ENCODE data around the gene AZI2. TPM values are rescaled to one million over a fixed set of nuclear protein-coding genes. Genes with fewer than 3 reads are reported as not detected.

Gene AZI2
- total and polyA plus RNA-seq, 9 of the 15 experiments (the other 6 are each of a cell fraction or from before 2014, with no cell fraction given) = 28.5 to 96.3 (median 70.2) TPM

GRCh38 chr3:28348265-28348628, 377 bp downstream of the AZI2 start (continued):
- TF ChIP-seq HNRNPK (IDR thresholded peaks at IDR 0.05; ENCODE audit: low read depth, low read length, poor library complexity, severe bottlenecking) = no peak
- TF ChIP-seq NR2C2 (CRISPR knock-in tag; IDR thresholded peaks at IDR 0.05) = no peak
- no peak for TF ChIP-seq NR2C2 (tag; IDR thresholded peaks at IDR 0.05)
- no peak for TF ChIP-seq ZNF589 (CRISPR knock-in tag; IDR thresholded peaks at IDR 0.05; ENCODE audit: low read depth)
- 0 out of 2 replicates have a peak, but pooled peaks have one; percentile 17 for TF ChIP-seq CGGBP1 (CRISPR knock-in tag; IDR thresholded peaks at IDR 0.05)
- TF ChIP-seq ATF3 (IDR thresholded peaks at IDR 0.05) = 0 out of 2 replicates have a peak, but pooled peaks have one; percentile 34
- no peak for TF ChIP-seq ATF3 (CRISPR knock-in tag; conservative IDR thresholded peaks at IDR 0.05)
- TF ChIP-seq THAP12 (CRISPR knock-in tag; IDR thresholded peaks at IDR 0.05) = 0 out of 2 replicates have a peak, but pooled peaks have one; percentile 17
- peak; percentile 45; the same call in 1 of the 2 replicates for TF ChIP-seq CREB1 (IDR thresholded peaks at IDR 0.05)
- no peak for TF ChIP-seq CREB1 (CRISPR knock-in tag; IDR thresholded peaks at IDR 0.05)
- TF ChIP-seq ZBTB1 (CRISPR knock-in tag; IDR thresholded peaks at IDR 0.05; ENCODE audit: borderline replicate concordance, low read depth) = no peak
- TF ChIP-seq ZBTB2 (IDR thresholded peaks at IDR 0.05) = 0 out of 2 replicates have a peak, but pooled peaks have one; percentile 20
- TF ChIP-seq FOXK2 (conservative IDR thresholded peaks at IDR 0.05 in 1 of 2, IDR thresholded peaks at IDR 0.05 in 1 of 2; ENCODE audit: low read depth in 2 of 2) = peak; percentile 7 to 11; a peak in 1 of 4 replicates
- TF ChIP-seq ZNF133 (CRISPR knock-in tag; IDR thresholded peaks at IDR 0.05) = no peak
- no peak for TF ChIP-seq MCM7 (IDR thresholded peaks at IDR 0.05)
- no peak for TF ChIP-seq HNRNPLL (IDR thresholded peaks at IDR 0.05; ENCODE audit: low read depth, low read length, poor library complexity, severe bottlenecking)
- no peak for TF ChIP-seq ZNF316 (IDR thresholded peaks at IDR 0.05)
- TF ChIP-seq PHTF2 (CRISPR knock-in tag; IDR thresholded peaks at IDR 0.05) = no peak
- no peak for TF ChIP-seq CHCHD3 (CRISPR knock-in tag; IDR thresholded peaks at IDR 0.05)
- TF ChIP-seq SMC3 (conservative IDR thresholded peaks at IDR 0.05; ENCODE audit: insufficient read depth, low read depth, low read length) = no peak
- TF ChIP-seq TBL1XR1 (IDR thresholded peaks at IDR 0.05; ENCODE audit: low read length in 2 of 2) = no peak
- peak; percentile 67 for TF ChIP-seq EGR1 (conservative IDR thresholded peaks at IDR 0.05)
- 0 out of 2 replicates have a peak, but pooled peaks have one; percentile 7 for TF ChIP-seq ARID1B (IDR thresholded peaks at IDR 0.05)
- TF ChIP-seq MECOM (CRISPR knock-in tag; IDR thresholded peaks at IDR 0.05) = no peak
- no peak for TF ChIP-seq POLR2B (IDR thresholded peaks at IDR 0.05; ENCODE audit: low read depth, partially characterized antibody)
- no peak for TF ChIP-seq PREB (CRISPR knock-in tag; IDR thresholded peaks at IDR 0.05)

Data from K562 (cell line).